ENCODE data around the gene CBARP. TPM values are rescaled to one million over a fixed set of nuclear protein-coding genes. Genes with fewer than 3 reads are reported as not detected.
A peak's percentile ranks its signal among the peaks of the same experiment; 100 is the strongest.

Gene CBARP
- total and polyA plus RNA-seq, 2 of the 13 experiments (the other 11 are each of a cell fraction or from before 2014, with no cell fraction given): 1.2 to 1.4 TPM

DNA sequence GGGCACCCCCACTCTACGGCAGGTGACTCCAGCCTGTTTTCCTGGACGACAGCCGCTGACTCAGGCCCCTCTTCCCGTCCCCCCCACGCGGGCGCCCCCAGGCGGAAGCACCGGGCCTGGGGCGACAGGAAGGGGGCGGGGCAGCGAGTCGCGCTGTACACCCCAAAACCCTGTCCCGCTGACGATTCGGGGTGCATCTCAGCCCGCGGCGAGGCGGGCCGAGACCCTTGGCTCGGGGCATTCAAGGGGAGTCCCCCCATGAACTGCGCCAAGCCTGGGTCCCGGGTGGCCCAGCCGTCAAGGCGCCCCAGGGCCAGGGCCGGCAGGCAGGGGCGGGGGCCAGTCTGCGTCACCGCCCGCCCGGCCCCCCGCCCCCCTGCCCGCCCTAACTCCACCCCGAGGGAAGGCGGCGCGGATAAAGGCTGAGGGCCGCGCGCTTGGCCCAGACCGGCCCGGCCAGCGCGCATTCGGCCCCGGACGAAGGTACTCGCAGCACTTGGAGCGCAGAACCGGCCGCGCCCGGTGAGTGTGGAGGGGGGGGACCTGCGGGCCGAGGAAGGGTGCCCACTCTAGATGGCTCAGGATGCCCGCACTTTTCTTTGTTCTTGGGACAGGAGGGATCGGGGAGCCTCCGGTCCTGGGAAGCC lies 10.5 kb upstream of the CBARP start, which contains the start of gene MIDN (continued):
- TF ChIP-seq, protein P1, sequence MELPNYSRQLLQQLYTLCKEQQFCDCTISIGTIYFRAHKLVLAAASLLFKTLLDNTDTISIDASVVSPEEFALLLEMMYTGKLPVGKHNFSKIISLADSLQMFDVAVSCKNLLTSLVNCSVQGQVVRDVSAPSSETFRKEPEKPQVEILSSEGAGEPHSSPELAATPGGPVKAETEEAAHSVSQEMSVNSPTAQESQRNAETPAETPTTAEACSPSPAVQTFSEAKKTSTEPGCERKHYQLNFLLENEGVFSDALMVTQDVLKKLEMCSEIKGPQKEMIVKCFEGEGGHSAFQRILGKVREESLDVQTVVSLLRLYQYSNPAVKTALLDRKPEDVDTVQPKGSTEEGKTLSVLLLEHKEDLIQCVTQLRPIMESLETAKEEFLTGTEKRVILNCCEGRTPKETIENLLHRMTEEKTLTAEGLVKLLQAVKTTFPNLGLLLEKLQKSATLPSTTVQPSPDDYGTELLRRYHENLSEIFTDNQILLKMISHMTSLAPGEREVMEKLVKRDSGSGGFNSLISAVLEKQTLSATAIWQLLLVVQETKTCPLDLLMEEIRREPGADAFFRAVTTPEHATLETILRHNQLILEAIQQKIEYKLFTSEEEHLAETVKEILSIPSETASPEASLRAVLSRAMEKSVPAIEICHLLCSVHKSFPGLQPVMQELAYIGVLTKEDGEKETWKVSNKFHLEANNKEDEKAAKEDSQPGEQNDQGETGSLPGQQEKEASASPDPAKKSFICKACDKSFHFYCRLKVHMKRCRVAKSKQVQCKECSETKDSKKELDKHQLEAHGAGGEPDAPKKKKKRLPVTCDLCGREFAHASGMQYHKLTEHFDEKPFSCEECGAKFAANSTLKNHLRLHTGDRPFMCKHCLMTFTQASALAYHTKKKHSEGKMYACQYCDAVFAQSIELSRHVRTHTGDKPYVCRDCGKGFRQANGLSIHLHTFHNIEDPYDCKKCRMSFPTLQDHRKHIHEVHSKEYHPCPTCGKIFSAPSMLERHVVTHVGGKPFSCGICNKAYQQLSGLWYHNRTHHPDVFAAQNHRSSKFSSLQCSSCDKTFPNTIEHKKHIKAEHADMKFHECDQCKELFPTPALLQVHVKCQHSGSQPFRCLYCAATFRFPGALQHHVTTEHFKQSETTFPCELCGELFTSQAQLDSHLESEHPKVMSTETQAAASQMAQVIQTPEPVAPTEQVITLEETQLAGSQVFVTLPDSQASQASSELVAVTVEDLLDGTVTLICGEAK (IDR thresholded peaks at IDR 0.05): no peak
- TF ChIP-seq, protein P1 (CRISPR knock-in tag; IDR thresholded peaks at IDR 0.05): no peak; the same call in 1 of the 2 replicates
- TF ChIP-seq FOXC1 (CRISPR knock-in tag; IDR thresholded peaks at IDR 0.05; ENCODE audit: borderline replicate concordance): no peak
- peak; percentile 98 for TF ChIP-seq POLR2G (IDR thresholded peaks at IDR 0.05; ENCODE audit: low read depth, low read length)
- 0 out of 2 replicates have a peak, but pooled peaks have one; percentile 36 for TF ChIP-seq MAF1 (CRISPR knock-in tag; IDR thresholded peaks at IDR 0.05; ENCODE audit: borderline replicate concordance)
- TF ChIP-seq ZNF546 (CRISPR knock-in tag; conservative IDR thresholded peaks at IDR 0.05): no peak; the same call in 1 of the 2 replicates
- no peak; the same call in 1 of the 2 replicates for TF ChIP-seq ZNF552 (CRISPR knock-in tag; IDR thresholded peaks at IDR 0.05; ENCODE audit: borderline replicate concordance)
- TF ChIP-seq MAZ (IDR thresholded peaks at IDR 0.05; ENCODE audit: borderline replicate concordance, low read depth, low read length): peak; percentile 56
- no peak; the same call in none of the 2 replicates for TF ChIP-seq MAZ (CRISPR knock-in tag; IDR thresholded peaks at IDR 0.05; ENCODE audit: low read depth)
- no peak for TF ChIP-seq ADNP (CRISPR knock-in tag; IDR thresholded peaks at IDR 0.05)
- no peak for TF ChIP-seq CENPT (CRISPR knock-in tag; IDR thresholded peaks at IDR 0.05; ENCODE audit: low read depth)
- TF ChIP-seq, protein P2, sequence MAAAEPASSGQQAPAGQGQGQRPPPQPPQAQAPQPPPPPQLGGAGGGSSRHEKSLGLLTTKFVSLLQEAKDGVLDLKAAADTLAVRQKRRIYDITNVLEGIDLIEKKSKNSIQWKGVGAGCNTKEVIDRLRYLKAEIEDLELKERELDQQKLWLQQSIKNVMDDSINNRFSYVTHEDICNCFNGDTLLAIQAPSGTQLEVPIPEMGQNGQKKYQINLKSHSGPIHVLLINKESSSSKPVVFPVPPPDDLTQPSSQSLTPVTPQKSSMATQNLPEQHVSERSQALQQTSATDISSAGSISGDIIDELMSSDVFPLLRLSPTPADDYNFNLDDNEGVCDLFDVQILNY (CRISPR knock-in tag; conservative IDR thresholded peaks at IDR 0.05): no peak
- TF ChIP-seq, protein P3, sequence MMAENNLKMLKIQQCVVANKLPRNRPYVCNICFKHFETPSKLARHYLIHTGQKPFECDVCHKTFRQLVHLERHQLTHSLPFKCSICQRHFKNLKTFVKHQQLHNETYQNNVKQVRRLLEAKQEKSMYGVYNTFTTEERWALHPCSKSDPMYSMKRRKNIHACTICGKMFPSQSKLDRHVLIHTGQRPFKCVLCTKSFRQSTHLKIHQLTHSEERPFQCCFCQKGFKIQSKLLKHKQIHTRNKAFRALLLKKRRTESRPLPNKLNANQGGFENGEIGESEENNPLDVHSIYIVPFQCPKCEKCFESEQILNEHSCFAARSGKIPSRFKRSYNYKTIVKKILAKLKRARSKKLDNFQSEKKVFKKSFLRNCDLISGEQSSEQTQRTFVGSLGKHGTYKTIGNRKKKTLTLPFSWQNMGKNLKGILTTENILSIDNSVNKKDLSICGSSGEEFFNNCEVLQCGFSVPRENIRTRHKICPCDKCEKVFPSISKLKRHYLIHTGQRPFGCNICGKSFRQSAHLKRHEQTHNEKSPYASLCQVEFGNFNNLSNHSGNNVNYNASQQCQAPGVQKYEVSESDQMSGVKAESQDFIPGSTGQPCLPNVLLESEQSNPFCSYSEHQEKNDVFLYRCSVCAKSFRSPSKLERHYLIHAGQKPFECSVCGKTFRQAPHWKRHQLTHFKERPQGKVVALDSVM (CRISPR knock-in tag; IDR thresholded peaks at IDR 0.05): no peak
- no peak for TF ChIP-seq FOXK2 (IDR thresholded peaks at IDR 0.05)
- no peak for TF ChIP-seq CBX2 (IDR thresholded peaks at IDR 0.05; ENCODE audit: low read depth, low read length)
- TF ChIP-seq CBX2 (CRISPR knock-in tag; IDR thresholded peaks at IDR 0.05; ENCODE audit: low read depth): no peak
- peak; percentile 29; the same call in 1 of the 2 replicates for TF ChIP-seq MXD4 (CRISPR knock-in tag; IDR thresholded peaks at IDR 0.05)
